ENCODE measurements around the gene ZNF746. TPM values are rescaled to one million over a fixed set of nuclear protein-coding genes. Genes with fewer than 3 reads are reported as not detected.

The ZNF746 gene
- total RNA-seq, 3 donors from 2014 or later, result 23.5 to 27.5 (median 23.7) TPM

GRCh38 chr7:149466364-149466763 lies 31.2 kb downstream of the ZNF746 start:
- H3K9me3 ChIP-seq, result no peaks in the 10 kb centered on the region
- no peak overlapping the region for H3K4me3 ChIP-seq
- H3K27ac ChIP-seq, result no peak overlapping the region
- DNase-seq (ENCODE audit: low spot score in 2 of 2), result no peak
- intact Hi-C loops (cut with DNase I; ENCODE audit: low total_unique reads), result no loop called here
- H3K36me3 ChIP-seq, result no peaks in the 10 kb centered on the region
- TF ChIP-seq POLR2A (IDR thresholded peaks at IDR 0.05), result no peak
- TF ChIP-seq CTCF (IDR thresholded peaks at IDR 0.05), result no peak
- no peak for TF ChIP-seq POLR2AphosphoS5 (IDR thresholded peaks at IDR 0.05)
- H3K4me1 ChIP-seq, result no peaks in the 10 kb centered on the region
- H3K27me3 ChIP-seq, result no peaks in the 10 kb centered on the region

GRCh38 chr7:149463500-149464161 lies 34.0 kb downstream of the ZNF746 start:
- TF ChIP-seq POLR2A (IDR thresholded peaks at IDR 0.05) (no peak), CTCF (IDR thresholded peaks at IDR 0.05) (no peak), POLR2AphosphoS5 (IDR thresholded peaks at IDR 0.05) (no peak)
- intact Hi-C loops (cut with DNase I; ENCODE audit: low total_unique reads), result no loop called here
- no peaks in the 10 kb centered on the region for H3K9me3 ChIP-seq

GRCh38 chr7:149462101-149462520 lies 35.5 kb downstream of the ZNF746 start:
- intact Hi-C loops (cut with DNase I; ENCODE audit: low total_unique reads), result no loop called here
- H3K27me3 ChIP-seq, result no peaks in the 10 kb centered on the region
- H3K4me1 ChIP-seq, result no peaks in the 10 kb centered on the region
- no peaks in the 10 kb centered on the region for H3K9me3 ChIP-seq
- H3K4me3 ChIP-seq, result no peak overlapping the region
- no peak for TF ChIP-seq POLR2A (IDR thresholded peaks at IDR 0.05)
- no peak for TF ChIP-seq POLR2AphosphoS5 (IDR thresholded peaks at IDR 0.05)
- no peak for TF ChIP-seq CTCF (IDR thresholded peaks at IDR 0.05)
- DNase-seq (ENCODE audit: low spot score in 2 of 2), result no peak
- H3K27ac ChIP-seq, result no peak overlapping the region
- H3K36me3 ChIP-seq, result no peaks in the 10 kb centered on the region

More at GRCh38 chr7:149463500-149464161, 34.0 kb downstream of the ZNF746 start:
- H3K4me3 ChIP-seq, result no peak overlapping the region
- no peaks in the 10 kb centered on the region for H3K4me1 ChIP-seq
- H3K27ac ChIP-seq, result no peak overlapping the region
- H3K36me3 ChIP-seq, result no peaks in the 10 kb centered on the region
- DNase-seq (ENCODE audit: low spot score in 2 of 2), result no peak
- H3K27me3 ChIP-seq, result no peaks in the 10 kb centered on the region

GRCh38 chr7:149460493-149461277 lies 36.9 kb downstream of the ZNF746 start, which contains the start of gene ZNF777:
TSS of gene ZNF777 (minus strand) at chr7:149461062. CDS start at chr7:149456022, 5,040 bp downstream.
- peak; percentile 73 to 84 for DNase-seq (ENCODE audit: low spot score in 2 of 2)
- Histone ChIP-seq H3K4me3 (peak within 1 kb of the TSS; percentile 72 to 90 (median 80)), H3K27me3 (no peaks in the 10 kb centered on the region), H3K36me3 (no peaks in the 10 kb centered on the region), H3K4me1 (no peaks in the 10 kb centered on the region), H3K9me3 (no peaks in the 10 kb centered on the region), H3K27ac (peak within 1 kb of the TSS; percentile 80 to 86)
- TF ChIP-seq POLR2AphosphoS5 (IDR thresholded peaks at IDR 0.05) (no peak), CTCF (IDR thresholded peaks at IDR 0.05) (peak in 2 of 3 donors; percentile 26 to 61), POLR2A (IDR thresholded peaks at IDR 0.05) (no peak)
- intact Hi-C loops (cut with DNase I; ENCODE audit: low total_unique reads), result no loop called here

Data from breast epithelium (tissue), 4 donors.